Fibroblast of pulmonary artery (primary cell): ENCODE data around the gene PLA2G2D.

Experiments
- DNase-seq: peaks from one replicate; pipeline ENCODE4 v3.0.0-alpha.2; 2010; ENCODE audit warnings: low read depth
- H3K4me3 ChIP-seq: replicated peaks from 2 replicates; pipeline ENCODE4 v1.5.1; 2011; ENCODE audit warnings: low read depth, mild to moderate bottlenecking, control low read depth, low read length, moderate library complexity
- TF ChIP-seq, protein P1 (sequence below): IDR thresholded peaks from 2 replicates; pipeline ENCODE4 v1.5.1; 2011; ENCODE audit warnings: mild to moderate bottlenecking, control low read depth, low read length, inconsistent platforms; ENCODE audit errors: missing control alignments

The PLA2G2D gene

DNA sequence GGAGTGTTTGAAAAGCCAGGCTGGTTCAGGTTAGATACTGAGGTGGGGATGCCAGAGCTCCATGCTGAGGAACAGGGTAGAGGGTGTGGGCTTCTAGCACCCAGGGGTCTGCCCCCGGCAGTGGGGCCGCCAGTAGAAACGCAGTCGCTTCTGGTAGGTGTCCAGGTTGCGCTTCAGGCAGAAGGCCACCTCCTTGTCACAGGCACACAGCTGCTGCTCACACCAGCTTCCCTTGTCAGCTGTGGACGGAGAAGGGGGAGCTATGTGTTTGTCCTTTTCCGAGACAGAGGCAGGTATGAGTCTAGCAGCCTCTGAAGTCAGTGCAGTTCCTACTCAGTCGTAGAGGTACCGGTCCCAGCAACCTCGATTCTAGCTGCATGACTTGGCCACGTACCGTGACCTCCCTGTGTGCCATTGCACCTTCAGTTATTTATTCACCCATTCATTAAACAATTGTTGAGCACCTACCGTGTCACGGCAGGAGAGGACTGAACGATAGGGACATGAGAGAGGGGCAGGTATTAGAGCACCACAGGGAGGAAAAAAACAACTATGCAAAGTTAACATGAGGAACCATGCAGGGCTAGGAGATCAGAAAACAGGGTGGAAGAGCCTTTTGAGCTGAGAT is 5.2 kb downstream of the PLA2G2D start:
- TF ChIP-seq, protein P1, sequence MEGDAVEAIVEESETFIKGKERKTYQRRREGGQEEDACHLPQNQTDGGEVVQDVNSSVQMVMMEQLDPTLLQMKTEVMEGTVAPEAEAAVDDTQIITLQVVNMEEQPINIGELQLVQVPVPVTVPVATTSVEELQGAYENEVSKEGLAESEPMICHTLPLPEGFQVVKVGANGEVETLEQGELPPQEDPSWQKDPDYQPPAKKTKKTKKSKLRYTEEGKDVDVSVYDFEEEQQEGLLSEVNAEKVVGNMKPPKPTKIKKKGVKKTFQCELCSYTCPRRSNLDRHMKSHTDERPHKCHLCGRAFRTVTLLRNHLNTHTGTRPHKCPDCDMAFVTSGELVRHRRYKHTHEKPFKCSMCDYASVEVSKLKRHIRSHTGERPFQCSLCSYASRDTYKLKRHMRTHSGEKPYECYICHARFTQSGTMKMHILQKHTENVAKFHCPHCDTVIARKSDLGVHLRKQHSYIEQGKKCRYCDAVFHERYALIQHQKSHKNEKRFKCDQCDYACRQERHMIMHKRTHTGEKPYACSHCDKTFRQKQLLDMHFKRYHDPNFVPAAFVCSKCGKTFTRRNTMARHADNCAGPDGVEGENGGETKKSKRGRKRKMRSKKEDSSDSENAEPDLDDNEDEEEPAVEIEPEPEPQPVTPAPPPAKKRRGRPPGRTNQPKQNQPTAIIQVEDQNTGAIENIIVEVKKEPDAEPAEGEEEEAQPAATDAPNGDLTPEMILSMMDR, result no peak
- no peak overlapping the region for H3K4me3 ChIP-seq
- no peak for DNase-seq

GRCh38 chr1:20112279-20113000 is 6.9 kb downstream of the PLA2G2D start:
- no peak for DNase-seq
- TF ChIP-seq, protein P1, result no peak
- no peak overlapping the region for H3K4me3 ChIP-seq

- no peak for DNase-seq
- TF ChIP-seq, protein P1, result no peak
- no peak overlapping the region for H3K4me3 ChIP-seq
Measured at GRCh38 chr1:20111452-20111851, 7.9 kb downstream of the PLA2G2D start.

GRCh38 chr1:20110679-20111078 is 8.7 kb downstream of the PLA2G2D start:
- H3K4me3 ChIP-seq, result no peak overlapping the region
- TF ChIP-seq, protein P1, result no peak
- DNase-seq, result peak; percentile 92

GRCh38 chr1:20109223-20109856 is 10.0 kb downstream of the PLA2G2D start:
- DNase-seq, result no peak
- TF ChIP-seq, protein P1, result no peak

DNA sequence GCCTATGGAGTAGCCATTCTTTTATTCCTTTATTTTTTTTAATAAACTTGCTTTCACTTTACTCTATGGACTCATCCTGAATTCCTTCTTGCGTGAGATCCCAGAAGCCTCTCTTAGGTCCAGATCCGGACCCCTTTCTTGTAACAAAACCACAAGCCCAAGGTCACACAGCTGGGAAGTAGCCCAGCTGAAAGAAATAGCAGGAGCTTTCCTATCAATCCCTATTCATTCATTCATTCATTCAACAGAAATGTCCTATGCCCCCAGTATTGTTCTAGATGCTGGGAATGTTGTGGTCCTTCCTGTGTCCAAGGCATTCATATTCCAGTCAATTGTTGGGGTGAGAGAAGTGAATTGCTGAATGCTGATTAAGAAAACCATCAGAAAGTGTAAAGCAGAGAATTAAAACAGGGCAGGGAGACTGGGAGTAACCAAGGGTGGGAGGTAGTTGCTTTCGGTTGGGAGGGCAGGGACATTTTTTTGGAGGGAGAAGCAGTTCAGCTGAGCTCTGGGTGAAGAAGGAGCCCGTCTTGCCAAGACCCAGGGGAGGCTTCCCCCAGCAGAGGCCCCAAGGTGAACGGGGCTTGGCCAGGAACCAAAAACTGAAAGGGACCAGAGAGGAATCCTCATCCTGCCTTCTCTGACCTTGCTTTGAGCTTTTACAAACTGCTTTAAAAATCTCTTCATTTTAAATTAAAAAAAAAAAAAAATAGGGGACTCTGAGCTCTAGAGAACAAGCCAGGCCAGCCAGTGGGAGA is 10.8 kb downstream of the PLA2G2D start:
- no peak overlapping the region for H3K4me3 ChIP-seq
- TF ChIP-seq, protein P1, result no peak

More at GRCh38 chr1:20109223-20109856, 10.0 kb downstream of the PLA2G2D start:
- no peak overlapping the region for H3K4me3 ChIP-seq

More for the DNA sequence above, 10.8 kb downstream of the PLA2G2D start:
- no peak for DNase-seq
